Caco-2 (cell line): ENCODE results near the gene PRRX2. TPM values are rescaled to one million over a fixed set of nuclear protein-coding genes. Genes with fewer than 3 reads are reported as not detected.

ENCODE experiments used
- BruUV-seq: library from RNA; stranded (reverse); fragments of 400-500 nt; replicated peaks from 2 replicates; lab custom pipeline; 2021; lab: Mats Ljungman, UMichigan
- CTCF ChIA-PET: fragments of 300-600 bp; sonication (Branson Sonifier 250); formaldehyde crosslinking; loops from one replicate; lab custom pipeline; 2022; ENCODE audit warnings: antibody characterized with exemption; lab: Charles Lee
- POLR2A ChIA-PET: fragments of 300-600 bp; sonication (Branson Sonifier 250); formaldehyde crosslinking; loops from one replicate; lab custom pipeline; 2022; ENCODE audit warnings: antibody characterized with exemption; lab: Charles Lee
- DNase-seq, 2 experiments: peaks; one replicate each; pipeline versions ENCODE4 v3.0.0 to v3.0.0-alpha.2; 2020 to 2022
- H3K27me3 ChIP-seq: replicated peaks from 2 replicates; pipeline ENCODE4 v1.6.0; 2011; ENCODE audit warnings: low read length; ENCODE audit not compliant: control insufficient read depth, insufficient read depth
- H3K36me3 ChIP-seq: 2 replicates; pipeline ENCODE4 v1.5.1; 2011; ENCODE audit warnings: low read length; ENCODE audit not compliant: control insufficient read depth, insufficient read depth
- H3K4me1 ChIP-seq: fragments of 250-450 bp; sonication (Bioruptor Pico); 2 replicates; pipeline ENCODE4 v1.5.1; 2020; ENCODE audit warnings: mild to moderate bottlenecking
- H3K4me3 ChIP-seq: 2 replicates; pipeline ENCODE4 v1.5.1; 2011; ENCODE audit warnings: low read depth, mild to moderate bottlenecking, control low read depth, low read length
- H3K9me3 ChIP-seq: fragments of 250-450 bp; sonication (Bioruptor Pico); 2 replicates; pipeline ENCODE4 v1.5.1; 2020; ENCODE audit warnings: mild to moderate bottlenecking, moderate library complexity
- H3K27ac Mint-ChIP-seq: one replicate; pipeline ENCODE4 v1.8.0; 2022; ENCODE audit warnings: mixed read lengths; ENCODE audit not compliant: unreplicated experiment
- H3K27me3 Mint-ChIP-seq: one replicate; pipeline ENCODE4 v1.8.0; 2022; ENCODE audit warnings: mixed read lengths; ENCODE audit not compliant: insufficient read depth, unreplicated experiment
- H3K36me3 Mint-ChIP-seq: one replicate; pipeline ENCODE4 v1.8.0; 2022; ENCODE audit warnings: mild to moderate bottlenecking, mixed read lengths; ENCODE audit not compliant: insufficient read depth, unreplicated experiment
- H3K4me1 Mint-ChIP-seq: one replicate; pipeline ENCODE4 v1.8.0; 2022; ENCODE audit warnings: low read depth, mixed read lengths; ENCODE audit not compliant: unreplicated experiment
- H3K4me3 Mint-ChIP-seq: one replicate; pipeline ENCODE4 v1.8.0; 2022; ENCODE audit warnings: mild to moderate bottlenecking, moderate library complexity, mixed read lengths; ENCODE audit not compliant: unreplicated experiment
- H3K9me3 Mint-ChIP-seq: one replicate; pipeline ENCODE4 v1.8.0; 2022; ENCODE audit warnings: mixed read lengths; ENCODE audit not compliant: unreplicated experiment
- intact Hi-C: fragments of 100-400 bp; cut with micrococcal nuclease; formaldehyde crosslinking; loops from one replicate; pipeline ENCODE4 v1.10.0; 2022; ENCODE audit not compliant: unreplicated experiment
- total RNA-seq: library from RNA; stranded (reverse); gene quantifications from 2 replicates; pipeline ENCODE4 v1.2.3, GENCODE V29; 2022
- TF ChIP-seq, protein P1 (sequence below), 2 experiments: fragments of 200-600 bp in 1 of 2; IDR thresholded peaks; 1 replicate in 1 of 2; 2 replicates in 1 of 2; pipeline versions ENCODE4 v1.5.1 to v1.8.0; 2011 to 2022; ENCODE audit warnings: antibody characterized with exemption in 1 of 2, control low read depth in 1 of 2, inconsistent platforms in 1 of 2, low read depth in 1 of 2, low read length in 1 of 2, mild to moderate bottlenecking in 1 of 2, moderate library complexity in 1 of 2; ENCODE audit not compliant: insufficient read depth in 1 of 2, severe bottlenecking in 1 of 2, unreplicated experiment in 1 of 2

The PRRX2 gene
- total RNA-seq, 1 experiment from 2014 or later, result not detected

GRCh38 chr9:129627556-129628440 lies 37.6 kb upstream of the PRRX2 start:
- peaks cover 5% of the 10 kb centered on the region for H3K4me1 Mint-ChIP-seq
- peak overlapping the region; percentile 90 for H3K4me3 Mint-ChIP-seq
- H3K4me1 ChIP-seq, result peaks cover 11% of the 10 kb centered on the region
- ChIA-PET CTCF (no interaction called here), POLR2A (no interaction called here)
- no peaks in the 10 kb centered on the region for H3K9me3 ChIP-seq
- TF ChIP-seq, protein P1, sequence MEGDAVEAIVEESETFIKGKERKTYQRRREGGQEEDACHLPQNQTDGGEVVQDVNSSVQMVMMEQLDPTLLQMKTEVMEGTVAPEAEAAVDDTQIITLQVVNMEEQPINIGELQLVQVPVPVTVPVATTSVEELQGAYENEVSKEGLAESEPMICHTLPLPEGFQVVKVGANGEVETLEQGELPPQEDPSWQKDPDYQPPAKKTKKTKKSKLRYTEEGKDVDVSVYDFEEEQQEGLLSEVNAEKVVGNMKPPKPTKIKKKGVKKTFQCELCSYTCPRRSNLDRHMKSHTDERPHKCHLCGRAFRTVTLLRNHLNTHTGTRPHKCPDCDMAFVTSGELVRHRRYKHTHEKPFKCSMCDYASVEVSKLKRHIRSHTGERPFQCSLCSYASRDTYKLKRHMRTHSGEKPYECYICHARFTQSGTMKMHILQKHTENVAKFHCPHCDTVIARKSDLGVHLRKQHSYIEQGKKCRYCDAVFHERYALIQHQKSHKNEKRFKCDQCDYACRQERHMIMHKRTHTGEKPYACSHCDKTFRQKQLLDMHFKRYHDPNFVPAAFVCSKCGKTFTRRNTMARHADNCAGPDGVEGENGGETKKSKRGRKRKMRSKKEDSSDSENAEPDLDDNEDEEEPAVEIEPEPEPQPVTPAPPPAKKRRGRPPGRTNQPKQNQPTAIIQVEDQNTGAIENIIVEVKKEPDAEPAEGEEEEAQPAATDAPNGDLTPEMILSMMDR (IDR thresholded peaks at IDR 0.05; ENCODE audit: insufficient read depth in 1 of 2, low read depth in 1 of 2, low read length in 1 of 2, severe bottlenecking in 1 of 2, unreplicated experiment in 1 of 2), result no peak
- DNase-seq, result no peak
- peaks cover 46% of the 10 kb centered on the region for H3K36me3 Mint-ChIP-seq
- BruUV-seq, result no TSS peak
- H3K27ac Mint-ChIP-seq, result no peak overlapping the region
- peaks cover 3% of the 10 kb centered on the region for H3K36me3 ChIP-seq
- no peaks in the 10 kb centered on the region for H3K9me3 Mint-ChIP-seq
- H3K27me3 ChIP-seq, result no peaks in the 10 kb centered on the region
- H3K27me3 Mint-ChIP-seq, result no peaks in the 10 kb centered on the region
- intact Hi-C loops, result no loop called here
- peak overlapping the region; percentile 56 for H3K4me3 ChIP-seq

DNA sequence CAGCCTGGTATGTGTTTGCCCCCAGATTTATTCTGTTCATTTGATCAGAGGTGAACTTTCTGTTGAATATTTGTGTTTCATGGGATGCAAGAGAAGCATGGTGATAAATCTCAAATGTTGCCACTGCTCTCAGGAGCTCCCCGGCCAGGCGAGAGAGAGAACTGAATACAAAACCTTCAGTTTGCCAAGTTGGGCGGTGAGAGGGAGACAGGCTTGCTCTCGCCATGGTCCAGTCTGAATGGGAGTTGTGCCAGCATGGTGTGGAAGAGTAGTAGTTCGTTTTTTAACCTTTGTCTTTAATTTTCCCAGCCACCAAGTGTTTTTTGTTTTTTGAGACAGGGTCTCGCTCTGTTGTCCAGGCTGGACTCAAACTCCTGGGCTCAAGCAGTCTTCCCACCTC lies 36.7 kb upstream of the PRRX2 start:
- CTCF ChIA-PET, result no interaction called here
- Mint-ChIP-seq H3K27me3 (no peaks in the 10 kb centered on the region), H3K36me3 (peaks cover 52% of the 10 kb centered on the region), H3K4me1 (peaks cover 5% of the 10 kb centered on the region), H3K4me3 (no peak overlapping the region), H3K9me3 (no peaks in the 10 kb centered on the region), H3K27ac (no peak overlapping the region)
- Histone ChIP-seq H3K36me3 (peaks cover 3% of the 10 kb centered on the region), H3K4me3 (no peak overlapping the region), H3K4me1 (peaks cover 11% of the 10 kb centered on the region), H3K27me3 (no peaks in the 10 kb centered on the region), H3K9me3 (no peaks in the 10 kb centered on the region)
- BruUV-seq, result no TSS peak
- intact Hi-C loops, result no loop called here
- no peak for DNase-seq
- POLR2A ChIA-PET, result no interaction called here
- TF ChIP-seq, protein P1 (IDR thresholded peaks at IDR 0.05; ENCODE audit: insufficient read depth in 1 of 2, low read depth in 1 of 2, low read length in 1 of 2, severe bottlenecking in 1 of 2, unreplicated experiment in 1 of 2), result no peak

DNA sequence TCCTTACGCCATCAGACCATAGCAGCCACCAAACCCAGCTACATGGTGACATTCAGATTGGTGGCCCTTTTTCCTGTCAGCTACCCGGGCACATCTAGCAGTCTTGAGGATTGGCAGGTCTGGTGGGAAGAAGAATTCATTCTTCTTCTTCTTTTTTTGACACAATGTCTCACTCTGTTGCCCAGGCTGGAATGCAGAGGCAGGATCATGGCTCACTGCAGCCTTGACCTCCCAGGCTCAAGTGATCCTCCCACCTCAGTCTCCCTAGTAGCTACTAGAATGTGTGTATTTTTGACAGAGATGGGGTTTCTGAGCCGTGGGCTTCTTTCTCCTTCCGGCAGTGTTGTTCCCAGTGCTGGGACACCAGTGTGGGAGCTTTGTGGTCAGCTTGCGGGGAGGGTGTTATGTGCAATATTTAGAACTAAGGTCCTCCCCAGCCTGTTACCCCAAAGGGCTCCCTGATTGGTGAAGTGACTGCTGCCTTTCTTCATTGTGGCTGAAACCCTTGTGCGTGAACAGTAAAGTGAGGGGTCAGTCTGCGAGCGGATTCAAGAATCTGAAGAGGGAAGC lies 36.1 kb upstream of the PRRX2 start:
- Mint-ChIP-seq H3K36me3 (peaks cover 56% of the 10 kb centered on the region), H3K4me1 (peaks cover 5% of the 10 kb centered on the region)

More for the DNA sequence above, 36.1 kb upstream of the PRRX2 start:
- no peaks in the 10 kb centered on the region for H3K9me3 Mint-ChIP-seq
- ChIA-PET CTCF (no interaction called here), POLR2A (no interaction called here)
- DNase-seq, result no peak
- BruUV-seq, result no TSS peak
- Histone ChIP-seq H3K4me1 (peaks cover 11% of the 10 kb centered on the region), H3K9me3 (no peaks in the 10 kb centered on the region), H3K36me3 (peaks cover 3% of the 10 kb centered on the region), H3K27me3 (no peaks in the 10 kb centered on the region), H3K4me3 (no peak overlapping the region)
- TF ChIP-seq, protein P1 (IDR thresholded peaks at IDR 0.05; ENCODE audit: insufficient read depth in 1 of 2, low read depth in 1 of 2, low read length in 1 of 2, severe bottlenecking in 1 of 2, unreplicated experiment in 1 of 2), result no peak
- H3K27ac Mint-ChIP-seq, result no peak overlapping the region
- no peak overlapping the region for H3K4me3 Mint-ChIP-seq
- H3K27me3 Mint-ChIP-seq, result no peaks in the 10 kb centered on the region
- intact Hi-C loops, result no loop called here
